GM21526 (cell line): ENCODE results near the gene VLDLR.

Experiments
- ATAC-seq: cut with Tn5 transposase; IDR thresholded peaks from one replicate; pipeline ENCODE4 v1.9.1; 2021; ENCODE audit warnings: moderate library complexity; ENCODE audit not compliant: unreplicated experiment, low FRiP score

Gene VLDLR

DNA sequence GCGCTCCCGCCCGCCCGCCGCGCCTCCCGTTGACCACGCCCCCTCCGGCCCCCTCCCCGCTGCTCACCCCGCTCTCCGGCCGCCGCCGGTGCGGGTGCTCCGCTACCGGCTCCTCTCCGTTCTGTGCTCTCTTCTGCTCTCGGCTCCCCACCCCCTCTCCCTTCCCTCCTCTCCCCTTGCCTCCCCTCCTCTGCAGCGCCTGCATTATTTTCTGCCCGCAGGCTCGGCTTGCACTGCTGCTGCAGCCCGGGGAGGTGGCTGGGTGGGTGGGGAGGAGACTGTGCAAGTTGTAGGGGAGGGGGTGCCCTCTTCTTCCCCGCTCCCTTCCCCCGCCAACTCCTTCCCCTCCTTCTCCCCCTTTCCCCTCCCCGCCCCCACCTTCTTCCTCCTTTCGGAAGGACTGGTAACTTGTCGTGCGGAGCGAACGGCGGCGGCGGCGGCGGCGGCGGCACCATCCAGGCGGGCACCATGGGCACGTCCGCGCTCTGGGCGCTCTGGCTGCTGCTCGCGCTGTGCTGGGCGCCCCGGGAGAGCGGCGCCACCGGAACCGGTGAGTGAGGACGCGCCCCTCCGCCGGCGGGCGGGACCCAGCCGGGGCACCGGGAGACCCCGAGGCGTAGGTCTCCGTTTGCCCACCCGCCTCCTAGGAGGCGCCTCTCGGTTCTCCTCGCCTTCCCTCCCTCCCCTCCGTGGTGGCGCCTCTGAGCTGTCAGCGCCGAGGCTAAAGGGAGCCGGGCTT is at the start of gene VLDLR:
VLDLR (plus strand) TSS at position 66 of the 739 bp plus-strand sequence; CDS start at position 469, 403 bp downstream.
- ATAC-seq, result peak; percentile 39

DNA sequence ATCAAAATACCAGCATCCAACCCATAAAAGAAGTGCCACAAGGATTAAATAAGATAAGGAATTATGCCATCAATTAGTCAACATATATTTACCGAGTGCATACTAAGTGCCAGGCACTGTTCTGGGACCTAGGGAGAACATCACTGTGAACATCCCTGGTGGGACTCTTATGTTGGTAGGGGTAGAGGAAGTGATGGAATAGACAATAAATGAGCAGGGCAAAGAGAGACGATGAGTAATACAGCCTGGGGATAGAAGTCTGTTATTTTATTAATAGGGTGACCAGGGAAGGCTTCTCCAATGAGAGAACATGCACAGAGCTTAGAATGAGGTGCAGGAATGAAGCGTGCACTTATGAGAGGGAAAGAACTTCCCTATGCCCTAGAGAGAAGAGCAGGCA is 47.4 kb upstream of the VLDLR start:
- ATAC-seq, result no peak

DNA sequence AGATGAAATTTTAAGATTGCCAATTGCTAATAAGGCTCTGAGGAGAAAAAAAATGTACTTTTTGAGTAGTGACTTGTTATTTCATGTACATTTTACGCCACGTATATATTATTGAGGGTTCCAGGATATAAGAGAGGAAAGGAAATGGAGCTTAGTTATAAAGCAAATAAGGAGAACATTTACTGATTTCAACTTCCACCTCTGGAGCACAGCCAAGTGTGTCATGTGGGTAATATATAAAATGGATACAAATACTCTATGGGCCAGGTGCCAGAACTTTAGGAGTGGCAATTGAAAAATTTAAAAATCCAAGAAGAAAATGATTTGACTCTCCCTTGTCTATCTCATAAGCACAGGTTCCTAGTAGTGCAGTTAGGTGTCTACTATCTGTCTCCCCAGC is 45.0 kb upstream of the VLDLR start:
- ATAC-seq, result no peak

DNA sequence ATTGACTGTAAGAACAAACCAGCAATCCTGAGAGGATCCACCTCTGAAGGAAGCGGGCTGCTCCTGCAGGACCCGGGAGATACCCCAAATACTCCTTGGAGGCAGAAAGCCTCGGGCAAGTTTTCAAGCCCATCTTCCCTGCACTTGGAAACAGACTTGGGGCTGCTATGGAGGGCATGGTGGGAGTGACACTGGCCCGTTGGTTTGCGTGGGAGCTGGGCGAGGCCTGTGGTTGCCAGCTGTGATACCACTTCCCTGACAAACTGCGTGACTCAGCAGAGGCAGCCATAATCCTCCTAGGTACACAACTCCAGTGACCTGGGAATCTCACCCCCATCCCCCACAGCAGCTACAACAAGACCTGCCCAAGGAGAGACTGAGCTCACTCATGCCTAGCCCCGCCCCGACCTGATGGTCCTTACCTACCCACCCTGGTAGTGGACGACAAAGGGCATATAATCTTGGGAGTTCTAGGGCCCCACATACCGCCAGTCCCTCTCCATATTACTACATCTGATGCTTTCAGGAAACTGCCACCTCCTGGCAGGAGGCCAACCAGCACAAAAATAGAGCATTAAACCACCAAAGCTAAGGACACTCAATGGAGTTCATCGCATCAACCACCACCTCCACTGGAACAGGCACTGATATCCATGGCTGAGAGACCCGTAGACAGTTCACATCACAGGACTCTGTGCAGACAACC is 38.1 kb upstream of the VLDLR start:
- ATAC-seq, result no peak

DNA sequence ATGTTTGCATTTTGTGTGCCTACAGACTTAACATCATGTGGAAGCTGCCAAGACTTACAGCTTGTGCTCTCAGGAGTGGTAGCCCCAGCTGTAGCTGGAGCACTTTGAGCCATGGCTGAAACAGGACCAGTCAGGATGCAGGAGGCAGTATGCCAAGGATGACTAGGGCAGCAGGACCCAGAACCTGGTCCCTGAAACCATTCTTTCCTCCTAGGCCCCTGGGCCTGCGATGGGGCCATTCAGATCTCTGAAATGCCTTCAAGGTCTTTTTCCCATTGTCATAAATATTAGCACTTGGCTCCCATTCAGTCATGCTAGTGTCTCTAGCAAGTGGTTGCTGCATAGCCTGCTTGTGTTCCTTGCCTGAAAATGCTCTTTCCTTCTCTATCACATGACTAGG is 29.6 kb upstream of the VLDLR start:
- ATAC-seq, result no peak

DNA sequence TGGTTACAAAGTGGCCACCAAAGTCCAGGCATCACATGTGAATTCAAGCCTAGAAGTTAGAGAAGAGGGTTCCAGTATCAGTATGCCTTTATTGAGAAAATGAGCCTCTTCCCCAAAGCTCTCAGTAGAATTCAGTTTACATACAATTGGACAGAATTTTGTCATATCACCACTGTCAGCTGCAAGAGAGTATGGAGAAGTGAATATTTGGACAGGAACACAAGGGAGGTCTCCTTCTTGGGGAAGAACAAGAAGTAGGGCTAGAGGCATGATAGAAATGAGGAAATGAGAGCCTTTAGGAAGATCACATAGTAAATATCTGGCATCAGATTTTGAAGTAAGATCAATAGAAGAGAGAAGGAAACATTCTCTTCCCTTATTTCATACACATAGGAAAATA is 27.8 kb upstream of the VLDLR start:
- no peak for ATAC-seq

DNA sequence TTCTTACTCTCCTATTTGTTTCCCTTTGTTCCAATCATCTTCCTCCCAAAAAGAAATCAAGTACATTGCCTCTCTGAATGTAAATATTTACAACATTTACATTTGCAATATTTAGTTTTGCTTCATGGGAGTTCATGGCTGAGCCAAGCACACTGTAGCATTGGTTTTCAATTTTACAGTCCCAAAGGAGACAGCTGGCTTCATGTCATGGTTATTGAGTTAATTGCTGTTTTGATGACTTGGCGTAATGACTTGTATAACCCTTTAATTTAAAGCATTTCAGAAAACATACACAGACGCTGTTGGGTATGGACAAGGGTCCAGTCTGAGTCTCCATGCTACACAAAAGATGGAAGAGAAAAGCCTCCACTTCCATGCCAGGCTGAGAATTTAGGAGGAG is 25.6 kb upstream of the VLDLR start:
- ATAC-seq, result no peak

DNA sequence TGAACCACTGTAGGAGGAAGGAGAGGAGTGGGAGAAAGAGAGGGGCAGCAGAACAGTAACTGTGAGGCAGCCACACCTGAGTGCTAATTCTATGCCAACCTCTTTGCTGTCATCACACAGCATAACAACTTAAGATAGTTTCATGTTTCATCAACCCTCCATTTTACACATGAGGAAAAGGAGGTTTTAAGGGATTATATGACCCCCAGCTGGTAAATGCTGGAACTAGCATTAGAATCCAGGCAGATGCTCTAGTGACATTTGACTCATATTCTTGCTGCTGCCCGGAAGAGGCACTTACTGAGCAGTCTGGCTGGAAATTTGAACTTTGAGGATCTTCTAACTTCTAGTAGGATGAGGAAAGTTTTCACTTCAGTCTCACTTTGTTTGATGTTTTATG is 24.1 kb upstream of the VLDLR start:
- no peak for ATAC-seq

DNA sequence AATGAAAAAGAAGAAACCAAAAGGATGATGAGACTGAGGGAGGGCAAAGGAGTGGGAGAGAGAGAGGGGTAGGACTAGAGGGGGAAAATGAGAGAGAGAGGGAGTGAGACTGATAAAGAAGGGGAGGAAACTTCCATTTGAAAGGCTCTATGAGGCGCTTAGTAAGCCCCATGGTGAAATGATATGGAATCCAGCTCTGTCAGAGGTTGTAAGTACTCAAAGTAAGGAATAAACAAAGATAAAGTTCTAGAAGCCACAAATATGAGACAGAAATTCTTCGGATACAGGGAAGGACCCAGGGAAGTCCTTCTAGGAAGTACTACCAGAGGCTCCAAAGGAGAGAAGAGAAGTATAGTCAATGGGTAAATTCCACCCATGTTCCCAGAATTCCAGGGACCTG is 21.7 kb upstream of the VLDLR start:
- no peak for ATAC-seq

DNA sequence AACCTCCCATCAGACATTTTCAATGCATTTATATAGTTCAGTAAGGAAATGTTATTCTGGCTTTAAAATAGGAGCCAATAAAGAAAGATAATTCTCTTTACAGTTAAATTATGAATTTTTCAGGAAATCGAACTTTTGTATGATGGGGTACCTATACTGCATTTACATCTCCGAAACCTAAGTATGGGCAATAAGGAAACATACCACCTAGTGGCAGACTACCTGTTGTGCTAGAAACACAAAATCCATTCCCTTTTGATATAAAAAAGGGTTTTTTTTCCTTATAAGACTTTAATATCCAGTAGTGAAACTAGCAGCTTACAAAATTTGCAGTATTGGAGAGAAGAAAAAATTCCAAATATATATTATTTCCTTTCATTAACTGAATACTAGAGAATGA is 21.3 kb upstream of the VLDLR start:
- no peak for ATAC-seq

DNA sequence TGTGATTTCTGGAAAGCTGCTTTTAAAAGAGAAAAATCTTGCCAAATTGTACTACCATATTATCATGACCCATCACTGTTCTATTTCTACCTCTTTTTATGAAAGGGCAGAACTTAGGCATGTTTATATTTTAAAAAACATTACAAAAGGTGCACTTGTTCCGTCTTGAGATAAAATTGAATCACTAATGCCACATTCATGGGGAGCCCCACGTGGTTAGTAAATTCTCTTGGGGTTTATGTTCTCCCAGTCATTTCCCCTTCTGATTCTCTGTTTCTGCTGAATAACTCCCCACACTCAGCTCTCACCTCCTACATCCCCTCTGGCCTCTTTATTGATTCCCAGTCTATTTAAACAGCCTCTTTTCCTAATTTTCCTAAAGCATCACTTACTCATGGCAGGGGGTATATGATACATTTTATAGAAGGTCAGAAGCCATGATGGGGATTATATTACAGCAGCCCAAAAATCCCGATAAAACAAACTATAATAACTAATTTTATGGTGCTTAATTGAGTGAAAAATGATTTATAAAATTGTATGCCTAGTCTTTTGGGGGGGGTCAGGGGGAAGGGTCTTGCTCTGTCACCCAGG is 19.7 kb upstream of the VLDLR start:
- peak; percentile 49 for ATAC-seq

DNA sequence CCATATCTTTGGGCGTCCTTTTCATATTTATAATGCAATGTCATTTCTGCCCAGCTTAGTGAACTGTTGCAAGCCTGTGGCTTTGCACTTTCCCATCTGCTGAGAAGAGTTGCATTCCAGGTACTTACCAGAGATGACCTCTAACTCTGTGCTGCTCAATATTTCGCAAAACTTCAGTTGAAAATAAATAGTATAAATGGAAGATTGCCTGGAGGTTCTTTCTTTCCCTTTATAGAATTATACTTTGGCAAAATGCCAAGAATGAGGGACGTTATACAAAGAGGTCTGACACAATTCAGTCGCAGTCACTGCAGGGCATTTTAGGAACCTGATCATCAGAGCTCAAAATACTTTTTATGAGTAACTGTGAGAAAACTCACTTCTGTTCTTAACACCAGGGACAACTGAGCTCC is 18.9 kb upstream of the VLDLR start:
- peak; percentile 57 for ATAC-seq

DNA sequence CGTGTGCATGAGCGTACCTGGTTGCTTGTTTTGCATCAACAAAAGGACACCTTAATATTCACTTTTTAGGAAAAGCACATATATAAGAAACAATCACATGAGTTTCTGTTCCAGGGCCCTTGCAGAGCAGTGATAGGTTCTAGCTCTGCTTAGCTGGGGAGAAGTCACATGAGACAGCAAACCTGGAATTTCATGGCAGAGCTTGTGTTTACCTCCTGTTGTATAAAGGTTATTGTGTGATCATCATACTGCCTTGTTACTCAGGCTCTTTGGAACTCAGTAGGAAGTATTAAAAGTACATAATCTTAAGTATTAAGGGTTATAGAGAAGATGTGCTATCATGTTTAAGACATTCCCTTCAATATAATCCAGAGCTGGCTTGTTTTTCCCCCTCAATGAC is 18.0 kb upstream of the VLDLR start:
- no peak for ATAC-seq

DNA sequence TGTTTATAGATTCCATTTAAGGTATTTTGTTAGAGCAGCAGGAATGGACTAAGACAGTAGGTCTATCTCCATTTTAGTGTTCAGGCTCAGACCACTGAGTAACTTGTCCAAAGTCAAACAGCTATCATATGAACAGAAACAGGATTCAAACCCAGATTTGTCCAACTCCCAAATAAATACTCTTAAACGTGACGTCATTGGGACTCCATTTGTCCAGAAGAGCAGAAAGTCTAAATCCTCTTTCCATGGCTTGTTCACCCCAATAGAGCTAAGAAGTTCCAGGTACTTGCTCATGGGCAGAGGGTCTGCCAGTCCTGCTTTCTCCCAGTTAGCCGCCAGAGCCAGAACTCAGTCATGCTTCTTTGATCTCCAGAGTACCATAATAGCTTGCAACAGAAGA is 16.3 kb upstream of the VLDLR start:
- ATAC-seq, result no peak

DNA sequence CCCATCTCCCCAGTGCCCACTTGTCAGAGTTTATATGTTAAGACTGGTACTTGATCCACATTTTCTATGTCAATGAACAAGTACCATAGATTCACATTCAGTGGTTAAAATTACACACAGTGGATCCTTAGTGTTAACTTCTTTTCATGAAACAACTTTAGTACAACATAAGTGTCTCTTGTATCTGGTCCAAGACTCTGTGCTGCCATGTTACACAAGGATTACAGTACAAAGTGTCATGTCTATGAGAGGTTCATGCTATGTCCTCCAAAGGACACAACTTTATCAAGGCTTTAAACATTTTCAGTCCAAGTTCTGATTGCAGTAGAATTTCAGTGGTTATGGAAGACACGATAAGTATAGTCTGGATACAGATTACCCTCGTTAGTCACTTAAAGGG is 13.3 kb upstream of the VLDLR start:
- no peak for ATAC-seq

DNA sequence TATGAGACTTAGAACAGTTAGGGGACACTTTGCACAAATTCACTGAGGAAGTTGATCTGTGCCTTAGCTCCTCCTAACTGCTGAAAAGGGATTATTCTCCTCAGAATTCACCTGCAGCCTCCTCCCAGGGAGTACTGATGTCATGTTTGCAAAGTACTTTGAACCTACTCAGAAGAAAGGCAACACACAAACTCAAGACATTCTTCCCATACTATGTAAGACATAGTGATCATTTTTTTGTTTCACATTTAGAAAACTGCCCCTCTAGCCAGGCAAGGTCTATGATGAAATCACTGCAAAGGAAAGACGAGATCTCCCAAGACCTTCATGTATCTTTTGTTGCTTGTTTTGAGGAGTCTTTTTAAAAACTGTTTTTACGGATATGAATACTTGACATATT is 10.6 kb upstream of the VLDLR start:
- no peak for ATAC-seq

DNA sequence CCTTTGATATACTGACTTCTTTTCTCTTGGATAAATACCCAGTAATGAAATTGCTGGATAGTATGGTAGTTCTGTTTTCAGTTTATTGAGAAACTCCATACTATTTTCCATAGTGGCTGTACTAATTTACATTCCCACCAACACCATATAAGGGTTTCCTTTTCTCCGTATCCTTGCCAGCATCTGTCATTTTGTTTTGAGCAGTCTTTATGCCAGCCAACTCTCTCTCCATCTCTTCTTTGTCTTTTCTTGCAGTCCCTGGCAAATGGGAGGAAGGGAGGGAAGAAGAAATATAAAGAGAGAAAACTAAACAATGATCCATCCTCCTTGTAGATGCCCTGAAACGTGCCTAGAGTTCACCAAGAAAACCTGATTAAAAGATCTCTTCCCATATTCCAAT is 9.6 kb upstream of the VLDLR start:
- ATAC-seq, result no peak

DNA sequence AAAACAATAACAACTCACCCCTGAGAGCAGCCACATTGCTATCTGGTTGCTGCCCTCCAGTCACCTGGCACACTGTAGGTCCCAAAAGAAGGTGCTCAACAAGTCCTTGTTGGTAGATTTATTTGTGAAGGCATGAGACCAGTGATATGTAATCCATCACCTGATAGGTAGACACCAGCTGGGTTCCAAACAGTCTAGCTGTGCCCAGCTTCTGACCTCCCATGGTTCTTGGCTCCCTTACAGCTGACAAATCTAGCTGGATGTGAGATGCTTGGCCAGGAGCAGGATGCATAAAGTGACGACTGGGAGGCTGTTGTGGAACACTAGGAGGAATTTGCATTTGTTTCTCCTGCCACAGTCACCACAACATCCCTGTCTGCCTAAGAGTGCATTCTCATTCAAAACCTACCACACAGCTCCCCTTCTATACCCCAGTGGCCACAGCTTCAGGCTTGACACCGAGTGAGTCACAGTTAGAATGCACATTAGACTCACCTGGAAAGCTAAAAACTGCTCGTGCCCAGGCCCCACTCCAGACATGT is 7.8 kb upstream of the VLDLR start:
- no peak for ATAC-seq

DNA sequence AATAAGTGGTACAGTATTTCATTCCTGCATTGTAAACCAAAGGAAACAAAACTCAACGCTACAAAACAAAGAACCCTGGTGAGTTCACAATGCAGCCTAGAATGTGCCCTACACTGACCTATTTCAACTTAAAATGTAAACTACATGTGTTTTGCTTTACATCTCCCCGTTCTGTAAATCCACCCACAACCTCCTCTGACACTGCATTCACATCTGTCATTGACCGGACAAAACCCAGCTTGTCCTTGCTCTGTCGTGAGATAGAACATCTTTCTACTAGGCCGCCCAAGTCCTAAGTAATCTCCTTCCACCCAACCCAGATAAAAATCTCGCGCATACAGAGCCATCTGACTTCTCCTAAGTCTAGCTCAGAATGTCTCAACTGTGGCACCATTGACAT is 6.1 kb upstream of the VLDLR start:
- no peak for ATAC-seq

DNA sequence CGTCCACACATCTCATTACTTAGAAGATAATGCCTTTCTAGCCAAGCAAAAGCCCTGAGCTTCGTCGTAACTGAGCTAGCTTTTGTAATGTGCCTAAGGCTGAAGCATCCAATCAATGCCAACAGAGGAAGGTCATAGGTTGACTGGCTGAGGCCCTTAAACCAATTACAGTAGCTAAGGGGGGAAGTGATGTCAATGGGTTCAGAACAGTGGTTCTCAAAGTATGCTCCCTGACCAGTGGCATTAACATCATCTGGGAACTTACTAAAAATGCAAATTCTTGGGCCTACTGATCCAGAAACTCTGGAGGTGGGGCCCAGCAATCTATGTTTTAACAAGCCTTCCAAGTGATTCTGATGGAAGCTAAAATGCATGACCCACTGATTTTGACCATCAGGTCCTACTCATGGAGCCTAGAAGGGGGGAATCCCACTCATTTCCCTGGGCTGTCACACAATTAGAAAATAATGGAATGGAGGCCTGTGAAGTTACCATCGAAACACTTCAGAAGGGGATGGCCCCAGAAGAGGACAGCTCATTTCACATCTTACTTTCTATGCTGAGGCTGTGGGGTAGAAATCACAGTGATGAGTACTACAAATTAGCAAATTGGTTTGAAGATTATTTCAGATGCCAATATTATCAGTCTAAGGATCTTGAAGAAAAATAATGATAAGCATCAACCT is 4.8 kb upstream of the VLDLR start:
- ATAC-seq, result no peak

DNA sequence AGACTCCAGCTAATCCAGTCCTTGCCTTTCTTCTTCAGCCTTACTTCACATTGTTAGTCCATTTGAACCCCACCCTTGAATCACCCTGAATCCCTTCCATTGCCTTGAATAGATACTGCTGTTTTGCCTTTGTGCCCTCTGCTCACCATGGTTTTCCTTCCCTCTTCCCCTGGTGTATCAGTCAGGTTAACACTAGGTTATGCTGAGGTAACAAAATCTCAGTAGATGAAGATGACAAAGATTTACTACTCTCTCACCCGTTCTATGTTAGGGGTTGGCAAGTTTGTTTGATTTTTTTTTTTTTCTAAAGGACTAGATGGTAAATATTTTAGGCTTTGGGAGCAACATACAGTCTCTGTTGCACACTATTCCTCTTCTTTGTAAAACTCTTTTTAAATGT is 3.3 kb upstream of the VLDLR start:
- no peak for ATAC-seq
